CD4-positive, CD25-positive, alpha-beta regulatory T cell (primary cell): Measurements from ENCODE around the gene SSTR3. TPM values are rescaled to one million over a fixed set of nuclear protein-coding genes. Genes with fewer than 3 reads are reported as not detected.

Experiments
- ATAC-seq, 2 donors: fragments of 150-1000 bp; cut with Tn5 transposase; one replicate each; pipeline ENCODE4 v1.10.0; 2021; ENCODE audit warnings: low read depth in 2 of 2, moderate number of reproducible peaks in 2 of 2, moderate library complexity in 1 of 2
- DNase-seq, 3 donors: peaks; one replicate each; pipeline versions ENCODE4 v3.0.0 to v3.0.0-alpha.2; 2012 to 2022; ENCODE audit warnings: mixed read lengths in 1 of 3
- H3K27ac ChIP-seq: one replicate; pipeline ENCODE4 v1.7.0; 2013; ENCODE audit warnings: mild to moderate bottlenecking, low read length; ENCODE audit not compliant: insufficient read depth, poor library complexity, severe bottlenecking
- H3K27me3 ChIP-seq: one replicate; pipeline ENCODE4 v1.7.0; 2013; ENCODE audit warnings: low read length; ENCODE audit not compliant: control insufficient read depth, insufficient read depth
- H3K36me3 ChIP-seq: one replicate; pipeline ENCODE4 v1.7.0; 2013; ENCODE audit warnings: mild to moderate bottlenecking, low read length, moderate library complexity; ENCODE audit not compliant: control insufficient read depth, insufficient read depth
- H3K4me1 ChIP-seq: 2 replicates; pipeline ENCODE4 v1.7.0; 2013; ENCODE audit warnings: mild to moderate bottlenecking, low read length; ENCODE audit not compliant: insufficient read depth, control insufficient read depth, poor library complexity, severe bottlenecking
- H3K4me3 ChIP-seq: one replicate; pipeline ENCODE4 v1.7.0; 2013; ENCODE audit warnings: low read depth, mild to moderate bottlenecking, low read length, moderate library complexity
- H3K9me3 ChIP-seq, 2 experiments: 1 replicate in 1 of 2; 2 replicates in 1 of 2; pipeline ENCODE4 v1.7.0; 2013; ENCODE audit warnings: low read length in 2 of 2, mild to moderate bottlenecking in 1 of 2, moderate library complexity in 1 of 2; ENCODE audit not compliant: control insufficient read depth in 2 of 2
- H3K27ac Mint-ChIP-seq, 3 donors: one replicate each; pipeline ENCODE4 v1.8.0; 2020 to 2022; ENCODE audit warnings: mild to moderate bottlenecking in 3 of 3, mixed read lengths in 3 of 3, moderate library complexity in 2 of 3
- H3K27me3 Mint-ChIP-seq: one replicate; pipeline ENCODE4 v1.8.0; 2022; ENCODE audit warnings: mild to moderate bottlenecking, mixed read lengths
- H3K36me3 Mint-ChIP-seq: one replicate; pipeline ENCODE4 v1.8.0; 2020; ENCODE audit warnings: mixed read lengths
- H3K4me1 Mint-ChIP-seq, 4 donors: one replicate each; pipeline ENCODE4 v1.8.0; 2020 to 2022; ENCODE audit warnings: mixed read lengths in 4 of 4, mild to moderate bottlenecking in 1 of 4
- H3K4me3 Mint-ChIP-seq, 4 donors: one replicate each; pipeline ENCODE4 v1.8.0; 2020 to 2022; ENCODE audit warnings: mild to moderate bottlenecking in 4 of 4, mixed read lengths in 4 of 4, moderate library complexity in 3 of 4
- H3K9me3 Mint-ChIP-seq, 7 donors: one replicate each; pipeline ENCODE4 v1.8.0; 2020 to 2022; ENCODE audit warnings: mixed read lengths in 7 of 7, mild to moderate bottlenecking in 3 of 7, moderate library complexity in 2 of 7
- polyA plus RNA-seq, 4 donors: library from polyadenylated mRNA; unstranded; fragments of 300-500 nt; fragmentation: Illumina TruSeq; gene quantifications; one replicate each; pipeline ENCODE4 v1.2.3, GENCODE V29; 2021
- total RNA-seq: library from RNA; stranded (reverse); gene quantifications from one replicate; pipeline ENCODE4 v1.2.3, GENCODE V29; 2022

SSTR3 gene
- total and polyA plus RNA-seq, 5 donors from 2014 or later, result 2.5 to 4.4 (median 4.3) TPM

- ATAC-seq, result no peak
These were observed 57.2 kb downstream of the SSTR3 start for GRCh38 chr22:37154925-37155712.

More at GRCh38 chr22:37154925-37155712, 57.2 kb downstream of the SSTR3 start:
- Mint-ChIP-seq H3K9me3 (peaks cover 0 to 6% (median 1%) of the 10 kb centered on the region in 7 donors), H3K27ac (peak overlapping the region; percentile 82 to 95 (median 84)), H3K27me3 (no peaks in the 10 kb centered on the region), H3K4me1 (peaks cover 5 to 58% (median 33%) of the 10 kb centered on the region in 4 donors), H3K4me3 (peak overlapping the region in 1 of 4 donors; percentile 13), H3K36me3 (no peaks in the 10 kb centered on the region)
- H3K9me3 ChIP-seq, result no peaks in the 10 kb centered on the region
- no peaks in the 10 kb centered on the region for H3K36me3 ChIP-seq
- peaks cover 9% of the 10 kb centered on the region for H3K4me1 ChIP-seq
- no peaks in the 10 kb centered on the region for H3K27me3 ChIP-seq
- no peak overlapping the region for H3K4me3 ChIP-seq
- H3K27ac ChIP-seq, result no peak overlapping the region
- no peak for DNase-seq

Other genes starting within 250 kb of the SSTR3 start
- gene TST, start 193.0 kb downstream of the SSTR3 start, total RNA-seq, result not detected
- 1 to 10 TPM; 1.4 to 3.3 (median 1.8) TPM for gene TST, start 193.0 kb downstream of the SSTR3 start, polyA plus RNA-seq
- gene MPST, start 192.7 kb downstream of the SSTR3 start, total RNA-seq, result 10.3 TPM
- gene MPST, start 192.7 kb downstream of the SSTR3 start, polyA plus RNA-seq, result 10 to 100 TPM; 11.4 to 32.6 (median 25.1) TPM
- 33.5 TPM for gene KCTD17, start 160.7 kb downstream of the SSTR3 start, total RNA-seq
- gene KCTD17, start 160.7 kb downstream of the SSTR3 start, polyA plus RNA-seq, result 10 to 100 TPM; 10.9 to 15.4 (median 12.7) TPM
- 1.5 TPM for gene TMPRSS6, start 102.8 kb downstream of the SSTR3 start, total RNA-seq
- under 1 TPM; 0.10 to 0.18 (median 0.14) TPM for gene TMPRSS6, start 102.8 kb downstream of the SSTR3 start, polyA plus RNA-seq
- 197 TPM for gene IL2RB, start 62.6 kb downstream of the SSTR3 start, total RNA-seq
- gene IL2RB, start 62.6 kb downstream of the SSTR3 start, polyA plus RNA-seq, result 100 to 1,000 TPM; 160 to 189 (median 163) TPM
- gene C1QTNF6, start 24.2 kb downstream of the SSTR3 start, total RNA-seq, result 13.6 TPM
- gene C1QTNF6, start 24.2 kb downstream of the SSTR3 start, polyA plus RNA-seq, result 1 to 10 TPM; 1.6 to 2.4 (median 2.1) TPM
- 537 TPM for gene RAC2, start 31.8 kb upstream of the SSTR3 start, total RNA-seq
- 1,000 to 10,000 TPM in 2 of 4 donors, 100 to 1,000 TPM in 2; 861 to 1,162 (median 988) TPM for gene RAC2, start 31.8 kb upstream of the SSTR3 start, polyA plus RNA-seq
- gene CYTH4, start 70.0 kb upstream of the SSTR3 start, total RNA-seq, result 153 TPM
- gene CYTH4, start 70.0 kb upstream of the SSTR3 start, polyA plus RNA-seq, result 10 to 100 TPM; 47.4 to 56.9 (median 48.9) TPM
- gene ELFN2, start 215.0 kb upstream of the SSTR3 start, total RNA-seq, result 0.44 TPM
- gene ELFN2, start 215.0 kb upstream of the SSTR3 start, polyA plus RNA-seq, result not detected